Choroid plexus epithelial cell (primary cell): Measurements from ENCODE around the gene CEP76.

Experiments used
- DNase-seq: peaks from one replicate; pipeline ENCODE4 v3.0.0-alpha.2; 2010; ENCODE audit warnings: low read depth
- H3K4me3 ChIP-seq: 2 replicates; pipeline ENCODE4 v1.5.1; 2011; ENCODE audit warnings: low read depth, mild to moderate bottlenecking, control low read depth, low read length, moderate library complexity
- CTCF ChIP-seq: conservative IDR thresholded peaks from 2 replicates; pipeline ENCODE4 v1.5.1; 2011; ENCODE audit warnings: low read depth, mild to moderate bottlenecking, control low read depth, inconsistent platforms, low read length, moderate library complexity

CEP76 gene

GRCh38 chr18:12748671-12749070 lies 46.1 kb upstream of the CEP76 start:
- H3K4me3 ChIP-seq = no peak overlapping the region
- no peak for TF ChIP-seq CTCF
- DNase-seq = peak; percentile 60

- TF ChIP-seq CTCF = no peak
- DNase-seq = peak; percentile 9
- no peak overlapping the region for H3K4me3 ChIP-seq
These were observed 45.2 kb upstream of the CEP76 start for GRCh38 chr18:12747530-12748315.

- no peak overlapping the region for H3K4me3 ChIP-seq
- no peak for TF ChIP-seq CTCF
- DNase-seq = no peak
These were observed 42.7 kb upstream of the CEP76 start for GRCh38 chr18:12745095-12745795.

- peak; percentile 67 for TF ChIP-seq CTCF
- DNase-seq = peak; percentile 85
- H3K4me3 ChIP-seq = no peak overlapping the region
These were observed 41.6 kb upstream of the CEP76 start for GRCh38 chr18:12744103-12744502.

GRCh38 chr18:12742453-12742852 lies 39.9 kb upstream of the CEP76 start:
- peak; percentile 71 for DNase-seq
- no peak overlapping the region for H3K4me3 ChIP-seq
- TF ChIP-seq CTCF = no peak

GRCh38 chr18:12741351-12741750 lies 38.8 kb upstream of the CEP76 start:
- no peak overlapping the region for H3K4me3 ChIP-seq
- DNase-seq = peak; percentile 72
- TF ChIP-seq CTCF = no peak
